Stimulated activated naive B cell treated with anti-CD40 and anti-IgM and Interleukin-4, amounts not matched to agents 10 μg/mL and 1 μg/mL and 100 μg/mL, for 72 hours (primary cell): ENCODE results near the gene MAP3K19.
A peak's percentile ranks its signal among the peaks of the same experiment; 100 is the strongest.
"Not testable (repeated sequence)": the region's sequence is repeated elsewhere in the genome, so short reads cannot be mapped to it uniquely, and the experiment has no call there.

Experiments
- ATAC-seq, 2 donors: fragments of 150-1000 bp; cut with Tn5 transposase; replicated peaks; 2 replicates each; pipeline ENCODE4 v1.10.0; 2021; ENCODE audit warnings: moderate library complexity in 1 of 2
- DNase-seq: peaks from one replicate; pipeline ENCODE4 v3.0.0; 2021
- H3K27ac Mint-ChIP-seq: one replicate; pipeline ENCODE4 v1.8.0; 2022; ENCODE audit warnings: mild to moderate bottlenecking, mixed read lengths
- H3K27me3 Mint-ChIP-seq, 2 donors: one replicate each; pipeline ENCODE4 v1.8.0; 2022; ENCODE audit warnings: mixed read lengths in 2 of 2
- H3K36me3 Mint-ChIP-seq, 2 donors: one replicate each; pipeline ENCODE4 v1.8.0; 2022; ENCODE audit warnings: mixed read lengths in 2 of 2, mild to moderate bottlenecking in 1 of 2
- H3K4me1 Mint-ChIP-seq, 2 donors: one replicate each; pipeline ENCODE4 v1.8.0; 2022; ENCODE audit warnings: mixed read lengths in 2 of 2, mild to moderate bottlenecking in 1 of 2
- H3K4me3 Mint-ChIP-seq, 2 donors: one replicate each; pipeline ENCODE4 v1.8.0; 2022; ENCODE audit warnings: mild to moderate bottlenecking in 2 of 2, mixed read lengths in 2 of 2, moderate library complexity in 1 of 2
- H3K9me3 Mint-ChIP-seq, 2 donors: one replicate each; pipeline ENCODE4 v1.8.0; 2022; ENCODE audit warnings: mixed read lengths in 2 of 2, mild to moderate bottlenecking in 1 of 2

The MAP3K19 gene

GRCh38 chr2:135064149-135064548 is 16.9 kb upstream of the MAP3K19 start:
- no peaks in the 10 kb centered on the region for H3K9me3 Mint-ChIP-seq
- DNase-seq = no peak
- H3K27me3 Mint-ChIP-seq = no peaks in the 10 kb centered on the region
- H3K36me3 Mint-ChIP-seq = peaks cover 28 to 56% of the 10 kb centered on the region in 2 donors
- peak overlapping the region; percentile 63 for H3K27ac Mint-ChIP-seq
- H3K4me1 Mint-ChIP-seq = peaks cover 7 to 19% of the 10 kb centered on the region in 2 donors
- no peak for ATAC-seq
- no peak overlapping the region for H3K4me3 Mint-ChIP-seq

DNA sequence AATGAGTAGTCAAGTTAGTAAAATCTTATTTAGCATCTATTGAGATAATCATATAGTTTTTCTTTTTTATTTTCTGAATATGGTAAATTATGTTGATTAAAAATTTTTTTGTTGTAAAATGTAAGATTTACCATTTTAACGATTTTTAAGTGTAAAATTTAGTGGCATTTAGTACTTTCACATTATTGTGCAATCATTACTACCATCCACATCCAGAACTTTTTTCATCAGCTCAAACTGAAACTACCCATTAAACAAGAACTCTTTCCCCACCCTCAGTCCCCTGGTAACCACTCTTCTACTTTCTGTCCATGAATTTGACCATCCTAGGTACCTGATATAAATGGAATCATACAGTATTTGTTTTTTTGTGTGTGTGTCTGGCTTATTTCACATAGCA is 16.0 kb upstream of the MAP3K19 start:
- Mint-ChIP-seq H3K36me3 (peaks cover 31 to 56% of the 10 kb centered on the region in 2 donors), H3K27me3 (no peaks in the 10 kb centered on the region), H3K4me3 (no peak overlapping the region), H3K9me3 (no peaks in the 10 kb centered on the region), H3K4me1 (peaks cover 7 to 21% of the 10 kb centered on the region in 2 donors), H3K27ac (no peak overlapping the region)
- DNase-seq = no peak
- ATAC-seq = no peak

GRCh38 chr2:135059577-135059976 is 12.3 kb upstream of the MAP3K19 start:
- H3K27ac Mint-ChIP-seq = peak overlapping the region; percentile 53
- no peak for DNase-seq
- no peak overlapping the region for H3K4me3 Mint-ChIP-seq
- H3K9me3 Mint-ChIP-seq = no peaks in the 10 kb centered on the region
- H3K27me3 Mint-ChIP-seq = no peaks in the 10 kb centered on the region
- no peak for ATAC-seq
- peaks cover 31 to 54% of the 10 kb centered on the region in 2 donors for H3K36me3 Mint-ChIP-seq
- peaks cover 7 to 39% of the 10 kb centered on the region in 2 donors for H3K4me1 Mint-ChIP-seq

- Mint-ChIP-seq H3K27me3 (no peaks in the 10 kb centered on the region), H3K27ac (peak overlapping the region; percentile 9), H3K9me3 (no peaks in the 10 kb centered on the region), H3K36me3 (peaks cover 28 to 49% of the 10 kb centered on the region in 2 donors), H3K4me3 (no peak overlapping the region), H3K4me1 (peaks cover 13 to 50% of the 10 kb centered on the region in 2 donors)
- DNase-seq = no peak
- ATAC-seq = no peak
Measured at GRCh38 chr2:135056790-135057189, 9.5 kb upstream of the MAP3K19 start.

GRCh38 chr2:135055182-135055786 is 8.0 kb upstream of the MAP3K19 start:
- no peak for ATAC-seq
- no peak for DNase-seq
- H3K9me3 Mint-ChIP-seq = no peaks in the 10 kb centered on the region
- H3K4me3 Mint-ChIP-seq = no peak overlapping the region
- H3K36me3 Mint-ChIP-seq = peaks cover 23 to 42% of the 10 kb centered on the region in 2 donors
- H3K4me1 Mint-ChIP-seq = peaks cover 13 to 50% of the 10 kb centered on the region in 2 donors
- H3K27ac Mint-ChIP-seq = no peak overlapping the region
- H3K27me3 Mint-ChIP-seq = no peaks in the 10 kb centered on the region

- peaks cover 13 to 40% of the 10 kb centered on the region in 2 donors for H3K4me1 Mint-ChIP-seq
- peak; percentile 4 to 6 for ATAC-seq
- H3K27me3 Mint-ChIP-seq = no peaks in the 10 kb centered on the region
- DNase-seq = no peak
- H3K36me3 Mint-ChIP-seq = peaks cover 20 to 33% of the 10 kb centered on the region in 2 donors
- H3K4me3 Mint-ChIP-seq = peak overlapping the region; percentile 95 to 99
- peak overlapping the region; percentile 100 for H3K27ac Mint-ChIP-seq
- no peaks in the 10 kb centered on the region for H3K9me3 Mint-ChIP-seq
Measured at GRCh38 chr2:135052997-135053474, 5.8 kb upstream of the MAP3K19 start.

DNA sequence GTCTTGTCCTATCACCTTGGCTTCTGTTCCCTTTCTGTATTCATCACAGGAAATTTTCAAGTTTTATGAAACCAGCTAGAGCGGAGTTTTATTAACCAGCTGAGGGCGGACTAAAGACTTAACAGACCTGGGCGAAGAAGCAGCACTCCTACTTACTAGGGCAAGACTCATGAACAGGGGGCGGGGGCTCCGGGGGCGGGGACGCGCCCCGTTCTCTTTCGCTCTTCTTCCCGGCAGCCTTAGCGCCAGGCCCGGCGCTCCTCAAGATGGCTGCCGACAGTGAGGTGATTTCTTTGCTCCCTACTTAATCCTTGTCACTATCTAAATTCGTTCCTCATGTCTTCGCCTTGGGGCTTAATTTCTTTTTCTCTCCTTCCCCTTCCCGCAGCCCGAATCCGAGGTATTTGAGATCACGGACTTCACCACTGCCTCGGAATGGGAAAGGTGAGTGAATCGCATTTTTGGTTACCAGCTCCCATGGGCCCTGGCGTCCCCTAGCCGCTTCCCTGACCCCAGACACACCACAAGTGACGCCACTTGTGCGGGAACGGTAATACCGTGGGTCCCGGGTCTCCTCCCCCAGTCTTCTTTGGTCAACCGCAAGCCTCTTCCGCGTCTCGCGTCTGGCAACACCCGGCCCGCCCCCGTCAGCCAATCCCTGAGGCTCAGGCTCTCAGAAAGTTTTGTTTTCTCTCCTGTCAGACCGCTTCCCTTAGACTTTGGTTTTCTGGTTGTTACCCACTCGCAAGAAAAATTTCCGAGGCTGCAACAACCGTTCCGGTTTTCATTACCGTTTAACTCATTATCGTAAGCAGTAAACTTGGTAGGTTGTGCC is 5.0 kb upstream of the MAP3K19 start, which contains the start of gene RAB3GAP1:
RAB3GAP1 (plus strand) TSS at position 251 of the 835 bp plus-strand sequence; CDS start at position 267, 16 bp downstream.
- peak; percentile 88 to 90 for ATAC-seq
- Mint-ChIP-seq H3K4me3 (peak within 1 kb of the TSS; percentile 95 to 99), H3K27ac (peak within 1 kb of the TSS; percentile 100), H3K27me3 (no peaks in the 10 kb centered on the region), H3K9me3 (no peaks in the 10 kb centered on the region), H3K4me1 (peaks cover 13 to 38% of the 10 kb centered on the region in 2 donors), H3K36me3 (peaks cover 20 to 33% of the 10 kb centered on the region in 2 donors)
- DNase-seq = peak; percentile 91

DNA sequence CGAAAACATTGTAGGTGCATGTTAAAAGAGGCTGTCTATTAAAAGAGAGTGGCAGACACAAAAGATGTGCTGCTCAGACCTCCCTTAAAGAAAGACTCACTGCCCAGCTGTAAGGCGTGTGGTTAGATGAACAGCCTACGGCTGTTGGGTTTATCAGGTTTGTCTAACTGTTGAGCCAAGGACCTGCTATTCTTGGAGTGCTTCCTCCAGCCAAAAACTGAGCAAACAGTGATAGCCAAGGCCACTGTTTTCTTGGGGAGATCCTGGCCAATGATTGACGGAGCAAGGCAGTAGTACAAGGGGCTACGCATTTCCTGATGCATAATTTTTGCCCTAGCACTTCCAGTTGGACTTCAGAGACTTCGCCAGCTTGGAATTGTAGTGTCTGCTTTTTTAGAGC is 3.4 kb upstream of the MAP3K19 start:
- ATAC-seq (no peak), DNase-seq (no peak)
- peaks cover 13 to 21% of the 10 kb centered on the region in 2 donors for H3K36me3 Mint-ChIP-seq
- H3K9me3 Mint-ChIP-seq = no peaks in the 10 kb centered on the region
- H3K27me3 Mint-ChIP-seq = no peaks in the 10 kb centered on the region
- H3K4me3 Mint-ChIP-seq = peak overlapping the region in 1 of 2 donors; percentile 37
- H3K27ac Mint-ChIP-seq = peak overlapping the region; percentile 51
- peaks cover 13 to 25% of the 10 kb centered on the region in 2 donors for H3K4me1 Mint-ChIP-seq

GRCh38 chr2:135050132-135050531 is 2.9 kb upstream of the MAP3K19 start:
- H3K36me3 Mint-ChIP-seq = peaks cover 13 to 21% of the 10 kb centered on the region in 2 donors
- no peak overlapping the region for H3K4me3 Mint-ChIP-seq
- H3K9me3 Mint-ChIP-seq = no peaks in the 10 kb centered on the region
- H3K27me3 Mint-ChIP-seq = peaks cover 0 to under 1% of the 10 kb centered on the region in 2 donors
- H3K4me1 Mint-ChIP-seq = peaks cover 13 to 22% of the 10 kb centered on the region in 2 donors
- no peak overlapping the region for H3K27ac Mint-ChIP-seq
- ATAC-seq = no peak
- DNase-seq = no peak

GRCh38 chr2:135048122-135048521 is 875 bp upstream of the MAP3K19 start:
- Mint-ChIP-seq H3K4me3 (no peak overlapping the region), H3K27ac (no peak overlapping the region), H3K36me3 (peaks cover 3 to 6% of the 10 kb centered on the region in 2 donors), H3K4me1 (peaks cover 2% of the 10 kb centered on the region in 2 donors), H3K27me3 (peaks cover 0 to 8% of the 10 kb centered on the region in 2 donors), H3K9me3 (no peaks in the 10 kb centered on the region)
- DNase-seq = no peak
- ATAC-seq = no peak

DNA sequence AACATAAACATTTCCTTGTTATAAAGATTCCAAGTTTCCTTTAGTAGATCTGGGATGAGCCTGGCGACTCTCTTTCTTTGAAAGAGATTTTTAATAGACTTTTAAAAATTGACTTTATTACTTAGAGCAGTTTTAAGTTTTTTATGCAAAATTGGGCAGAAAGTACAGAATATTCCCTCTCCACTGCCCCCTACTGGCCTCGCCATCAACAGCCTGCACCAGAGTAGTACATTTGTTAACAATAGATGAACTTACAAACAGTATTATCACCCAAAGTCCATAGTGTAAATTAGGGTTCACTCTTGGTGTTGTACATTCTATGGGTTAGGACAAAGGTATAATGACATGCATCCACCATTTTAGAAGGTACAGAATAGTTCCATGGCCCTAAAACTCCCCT is 3.9 kb downstream of the MAP3K19 start:
- Mint-ChIP-seq H3K27ac (no peak overlapping the region), H3K4me3 (no peak overlapping the region), H3K4me1 (no peaks in the 10 kb centered on the region), H3K9me3 (peaks cover 0 to 1% of the 10 kb centered on the region in 2 donors), H3K27me3 (peaks cover 0 to 8% of the 10 kb centered on the region in 2 donors), H3K36me3 (no peaks in the 10 kb centered on the region)
- no peak for DNase-seq
- ATAC-seq = no peak

GRCh38 chr2:135037831-135038230 is 9.4 kb downstream of the MAP3K19 start:
- Mint-ChIP-seq H3K36me3 (no peaks in the 10 kb centered on the region), H3K27me3 (no peaks in the 10 kb centered on the region), H3K9me3 (peaks cover 0 to 1% of the 10 kb centered on the region in 2 donors), H3K4me1 (no peaks in the 10 kb centered on the region), H3K4me3 (no peak overlapping the region), H3K27ac (no peak overlapping the region)
- DNase-seq (no peak), ATAC-seq (no peak)

GRCh38 chr2:135033216-135033615 is 14.0 kb downstream of the MAP3K19 start:
- DNase-seq, ATAC-seq, H3K27ac Mint-ChIP-seq, H3K36me3 Mint-ChIP-seq, H3K4me3 Mint-ChIP-seq, H3K4me1 Mint-ChIP-seq, H3K9me3 Mint-ChIP-seq: not testable (repeated sequence)
- peaks cover 5 to 11% of the 10 kb centered on the region in 2 donors for H3K27me3 Mint-ChIP-seq

- peaks cover 10 to 11% of the 10 kb centered on the region in 2 donors for H3K27me3 Mint-ChIP-seq
- H3K9me3 Mint-ChIP-seq = peaks cover 0 to 1% of the 10 kb centered on the region in 2 donors
- H3K36me3 Mint-ChIP-seq = no peaks in the 10 kb centered on the region
- no peak overlapping the region for H3K27ac Mint-ChIP-seq
- no peak overlapping the region for H3K4me3 Mint-ChIP-seq
- DNase-seq (no peak), ATAC-seq (no peak)
- no peaks in the 10 kb centered on the region for H3K4me1 Mint-ChIP-seq
Measured at GRCh38 chr2:135030826-135031225, 16.4 kb downstream of the MAP3K19 start.
